ENCODE data around the gene MAGI3.

- no peak for TF ChIP-seq TAF1 (IDR thresholded peaks at IDR 0.05; ENCODE audit: low read depth)
- no peak for TF ChIP-seq FOXM1 (IDR thresholded peaks at IDR 0.05; ENCODE audit: borderline replicate concordance, low read depth)
- no peak for TF ChIP-seq CREB1 (IDR thresholded peaks at IDR 0.05; ENCODE audit: low read depth)
- no peak for TF ChIP-seq EP300 (IDR thresholded peaks at IDR 0.05; ENCODE audit: borderline replicate concordance)
- TF ChIP-seq MAX (IDR thresholded peaks at IDR 0.05) = no peak
- no peak for TF ChIP-seq NFIC (IDR thresholded peaks at IDR 0.05)
- TF ChIP-seq YY1 (IDR thresholded peaks at IDR 0.05; ENCODE audit: low read depth) = no peak
- no peak for TF ChIP-seq TCF12 (IDR thresholded peaks at IDR 0.05; ENCODE audit: low read depth)
- TF ChIP-seq RAD21 (IDR thresholded peaks at IDR 0.05; ENCODE audit: low read depth) = no peak
- no peak for TF ChIP-seq EGR1 (IDR thresholded peaks at IDR 0.05)
Observed at GRCh38 chr1:113659556-113659955, 269.2 kb downstream of the MAGI3 start.

Data from Ishikawa (cell line).